ENCODE measurements around the gene UNC80.

- TF ChIP-seq CTCF (IDR thresholded peaks at IDR 0.05; ENCODE audit: low read length) (no peak), EZH2phosphoT487 (IDR thresholded peaks at IDR 0.05; ENCODE audit: low read length) (no peak), EZH2 (optimal IDR thresholded peaks at IDR 0.05; ENCODE audit: low read depth, low read length) (no peak)
Observed at GRCh38 chr2:209905691-209906090, 134.1 kb downstream of the UNC80 start.

Data from MM.1S (cell line).